Panc1 (cell line): ENCODE measurements around the gene ADSS1. TPM values are rescaled to one million over a fixed set of nuclear protein-coding genes. Genes with fewer than 3 reads are reported as not detected.
"Not testable (repeated sequence)": the region's sequence is repeated elsewhere in the genome, so short reads cannot be mapped to it uniquely, and the experiment has no call there.

Experiments used
- ATAC-seq: fragments of 200-7000 bp; cut with Tn5 transposase; 2 replicates; pipeline ENCODE4 v1.9.1; 2020; ENCODE audit warnings: mild to moderate bottlenecking, moderate library complexity
- BruUV-seq: library from RNA; stranded (reverse); fragments of 400-500 nt; replicated peaks from 2 replicates; lab custom pipeline; 2021; lab: Mats Ljungman, UMichigan
- CTCF ChIA-PET: fragments of 300-600 bp; sonication (Branson Sonifier 250); formaldehyde crosslinking; loops from one replicate; lab custom pipeline; 2022; ENCODE audit warnings: antibody characterized with exemption; lab: Charles Lee
- POLR2A ChIA-PET: fragments of 300-600 bp; sonication (Branson Sonifier 250); formaldehyde crosslinking; loops from one replicate; lab custom pipeline; 2022; ENCODE audit warnings: antibody characterized with exemption; lab: Charles Lee
- DNase-seq: peaks from one replicate; pipeline ENCODE4 v3.0.0-alpha.2; 2010; ENCODE audit warnings: low read depth, low spot score
- H3K27ac ChIP-seq: 2 replicates; pipeline ENCODE4 v1.5.1; 2011; ENCODE audit warnings: mild to moderate bottlenecking, low read length, inconsistent platforms
- H3K27me3 ChIP-seq: fragments of 200-500 bp; sonication (Bioruptor generic); 2 replicates; pipeline ENCODE4 v1.6.0; 2014; ENCODE audit warnings: low read length, inconsistent platforms; ENCODE audit not compliant: control insufficient read depth, insufficient read depth
- H3K36me3 ChIP-seq: fragments of 200-500 bp; sonication (Bioruptor generic); 2 replicates; pipeline ENCODE4 v1.5.1; 2014; ENCODE audit warnings: inconsistent platforms, mild to moderate bottlenecking, low read length, moderate library complexity; ENCODE audit not compliant: control insufficient read depth, insufficient read depth
- H3K4me1 ChIP-seq: 2 replicates; pipeline ENCODE4 v1.5.1; 2011; ENCODE audit warnings: inconsistent platforms, mild to moderate bottlenecking, low read length, moderate library complexity; ENCODE audit not compliant: control insufficient read depth, insufficient read depth
- H3K4me3 ChIP-seq, 2 experiments: 2 replicates each; pipeline ENCODE4 v1.5.1; 2011 to 2012; ENCODE audit warnings: low read depth in 2 of 2, low read length in 2 of 2, mild to moderate bottlenecking in 2 of 2, inconsistent platforms in 1 of 2, moderate library complexity in 1 of 2
- H3K9me3 ChIP-seq: fragments of 200-500 bp; sonication (Bioruptor generic); 2 replicates; pipeline ENCODE4 v1.5.1; 2014; ENCODE audit warnings: low read depth, mild to moderate bottlenecking, inconsistent platforms, low read length, moderate library complexity; ENCODE audit not compliant: control insufficient read depth, insufficient read depth
- POLR2AphosphoS5 ChIP-seq: IDR thresholded peaks from 2 replicates; pipeline ENCODE4 v1.6.1; 2012; ENCODE audit warnings: mild to moderate bottlenecking, low read depth, low read length, moderate library complexity
- SIN3A ChIP-seq: IDR thresholded peaks from 2 replicates; pipeline ENCODE4 v1.6.1; 2012; ENCODE audit warnings: low read depth, mild to moderate bottlenecking, low read length, moderate library complexity, borderline replicate concordance; ENCODE audit not compliant: insufficient read depth
- TCF7L2 ChIP-seq: IDR thresholded peaks from 2 replicates; pipeline ENCODE4 v1.6.1; 2011; ENCODE audit warnings: mild to moderate bottlenecking, low read depth, low read length, inconsistent platforms
- in situ Hi-C: cut with HindIII; loops from 2 replicates; pipeline ENCODE4 v1.10.0; 2016; ENCODE audit warnings: low sequenced_read_pairs, low pct_unique_long_range_greater_than_20kb
- intact Hi-C: fragments of 100-400 bp; cut with micrococcal nuclease; formaldehyde crosslinking; loops from one replicate; pipeline ENCODE4 v1.10.0; 2022; ENCODE audit not compliant: unreplicated experiment
- total RNA-seq: library from RNA; stranded (reverse); gene quantifications from one replicate; pipeline ENCODE4 v1.2.1, GENCODE V29; 2021; ENCODE audit not compliant: unreplicated experiment
- TF ChIP-seq, protein P1 (sequence below), 2 experiments: IDR thresholded peaks; 2 replicates each; pipeline ENCODE4 v1.6.1; 2011 to 2012; ENCODE audit warnings: low read depth in 2 of 2, control low read depth in 1 of 2, low read length in 1 of 2, mild to moderate bottlenecking in 1 of 2, moderate library complexity in 1 of 2; ENCODE audit not compliant: insufficient read depth in 1 of 2
- TF ChIP-seq, protein P2 (sequence below): fragments of 450-650 bp; IDR thresholded peaks from 2 replicates; pipeline ENCODE4 v1.5.1; 2017; ENCODE audit warnings: mild to moderate bottlenecking

ADSS1 gene
- total RNA-seq, 1 experiment from 2014 or later: 9.4 TPM

DNA sequence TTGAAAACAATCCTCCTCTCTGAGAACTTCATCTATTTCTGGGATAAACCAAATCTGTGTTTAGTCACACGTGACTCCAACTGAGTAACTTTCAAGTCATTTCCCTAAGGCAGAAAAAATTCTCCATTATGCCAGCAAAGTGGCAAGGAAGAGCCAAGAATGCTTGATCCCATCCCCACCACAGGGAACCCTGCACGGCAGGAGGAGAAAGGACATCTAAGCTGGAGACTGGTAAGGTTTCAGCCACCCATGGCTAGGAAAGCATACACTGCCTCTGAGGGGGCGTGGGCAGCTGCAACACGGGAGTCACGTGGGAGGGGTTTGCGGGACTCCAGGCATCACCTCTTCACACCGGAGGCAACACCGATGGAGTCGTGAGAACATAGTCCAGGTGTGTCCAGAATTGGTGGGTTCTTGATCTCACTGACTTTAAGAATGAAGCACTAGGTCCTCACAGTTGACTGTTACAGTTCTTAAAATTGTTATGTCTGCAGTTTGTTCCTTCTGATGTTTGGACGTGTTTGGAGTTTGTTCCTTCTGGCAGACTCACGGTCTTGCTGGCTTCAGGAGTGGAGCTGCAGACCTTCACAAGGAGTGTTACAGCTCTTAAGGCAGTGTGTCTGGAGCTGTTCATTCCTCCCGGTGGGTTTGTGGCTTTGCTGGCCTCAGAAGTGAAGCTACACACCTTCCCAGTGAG, 26.2 kb downstream of the ADSS1 start:
- DNase-seq (no peak), ATAC-seq (no peak)
- peaks cover 3% of the 10 kb centered on the region; the same call in 1 of the 2 replicates for H3K36me3 ChIP-seq
- H3K4me1 ChIP-seq: peaks cover 17% of the 10 kb centered on the region
- no peaks in the 10 kb centered on the region for H3K9me3 ChIP-seq
- in situ Hi-C loops (no loop called here), intact Hi-C loops (no loop called here)
- TF ChIP-seq SIN3A: no peak
- TF ChIP-seq, protein P1, sequence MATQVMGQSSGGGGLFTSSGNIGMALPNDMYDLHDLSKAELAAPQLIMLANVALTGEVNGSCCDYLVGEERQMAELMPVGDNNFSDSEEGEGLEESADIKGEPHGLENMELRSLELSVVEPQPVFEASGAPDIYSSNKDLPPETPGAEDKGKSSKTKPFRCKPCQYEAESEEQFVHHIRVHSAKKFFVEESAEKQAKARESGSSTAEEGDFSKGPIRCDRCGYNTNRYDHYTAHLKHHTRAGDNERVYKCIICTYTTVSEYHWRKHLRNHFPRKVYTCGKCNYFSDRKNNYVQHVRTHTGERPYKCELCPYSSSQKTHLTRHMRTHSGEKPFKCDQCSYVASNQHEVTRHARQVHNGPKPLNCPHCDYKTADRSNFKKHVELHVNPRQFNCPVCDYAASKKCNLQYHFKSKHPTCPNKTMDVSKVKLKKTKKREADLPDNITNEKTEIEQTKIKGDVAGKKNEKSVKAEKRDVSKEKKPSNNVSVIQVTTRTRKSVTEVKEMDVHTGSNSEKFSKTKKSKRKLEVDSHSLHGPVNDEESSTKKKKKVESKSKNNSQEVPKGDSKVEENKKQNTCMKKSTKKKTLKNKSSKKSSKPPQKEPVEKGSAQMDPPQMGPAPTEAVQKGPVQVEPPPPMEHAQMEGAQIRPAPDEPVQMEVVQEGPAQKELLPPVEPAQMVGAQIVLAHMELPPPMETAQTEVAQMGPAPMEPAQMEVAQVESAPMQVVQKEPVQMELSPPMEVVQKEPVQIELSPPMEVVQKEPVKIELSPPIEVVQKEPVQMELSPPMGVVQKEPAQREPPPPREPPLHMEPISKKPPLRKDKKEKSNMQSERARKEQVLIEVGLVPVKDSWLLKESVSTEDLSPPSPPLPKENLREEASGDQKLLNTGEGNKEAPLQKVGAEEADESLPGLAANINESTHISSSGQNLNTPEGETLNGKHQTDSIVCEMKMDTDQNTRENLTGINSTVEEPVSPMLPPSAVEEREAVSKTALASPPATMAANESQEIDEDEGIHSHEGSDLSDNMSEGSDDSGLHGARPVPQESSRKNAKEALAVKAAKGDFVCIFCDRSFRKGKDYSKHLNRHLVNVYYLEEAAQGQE (IDR thresholded peaks at IDR 0.05; ENCODE audit: insufficient read depth in 1 of 2, low read depth in 2 of 2, low read length in 1 of 2): no peak
- no peak for TF ChIP-seq TCF7L2
- TF ChIP-seq, protein P2, sequence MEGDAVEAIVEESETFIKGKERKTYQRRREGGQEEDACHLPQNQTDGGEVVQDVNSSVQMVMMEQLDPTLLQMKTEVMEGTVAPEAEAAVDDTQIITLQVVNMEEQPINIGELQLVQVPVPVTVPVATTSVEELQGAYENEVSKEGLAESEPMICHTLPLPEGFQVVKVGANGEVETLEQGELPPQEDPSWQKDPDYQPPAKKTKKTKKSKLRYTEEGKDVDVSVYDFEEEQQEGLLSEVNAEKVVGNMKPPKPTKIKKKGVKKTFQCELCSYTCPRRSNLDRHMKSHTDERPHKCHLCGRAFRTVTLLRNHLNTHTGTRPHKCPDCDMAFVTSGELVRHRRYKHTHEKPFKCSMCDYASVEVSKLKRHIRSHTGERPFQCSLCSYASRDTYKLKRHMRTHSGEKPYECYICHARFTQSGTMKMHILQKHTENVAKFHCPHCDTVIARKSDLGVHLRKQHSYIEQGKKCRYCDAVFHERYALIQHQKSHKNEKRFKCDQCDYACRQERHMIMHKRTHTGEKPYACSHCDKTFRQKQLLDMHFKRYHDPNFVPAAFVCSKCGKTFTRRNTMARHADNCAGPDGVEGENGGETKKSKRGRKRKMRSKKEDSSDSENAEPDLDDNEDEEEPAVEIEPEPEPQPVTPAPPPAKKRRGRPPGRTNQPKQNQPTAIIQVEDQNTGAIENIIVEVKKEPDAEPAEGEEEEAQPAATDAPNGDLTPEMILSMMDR: no peak
- no peak for TF ChIP-seq POLR2AphosphoS5
- ChIA-PET CTCF (no interaction called here), POLR2A (interaction anchor here (0.7 kb wide), 1 partner anchor 1072 kb away, joined by 3 read pairs; no protein-coding TSS in a partner anchor)
- BruUV-seq: no TSS peak
- H3K27me3 ChIP-seq: no peaks in the 10 kb centered on the region
- H3K27ac ChIP-seq: no peak overlapping the region
- no peak overlapping the region for H3K4me3 ChIP-seq

DNA sequence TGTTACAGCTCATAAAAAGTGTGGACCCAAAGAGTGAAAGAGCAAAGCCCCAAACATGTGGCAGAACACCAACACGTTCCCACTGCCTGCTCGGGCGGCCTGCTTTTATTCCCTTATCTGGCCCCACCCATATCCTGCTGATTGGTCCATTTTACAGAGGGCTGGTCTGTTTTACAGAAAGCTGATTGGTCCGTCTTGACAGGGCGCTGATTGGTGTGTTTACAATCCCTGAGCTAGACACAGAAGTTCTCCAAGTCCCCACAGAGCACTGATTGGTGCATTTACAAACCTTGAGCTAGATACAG, 26.7 kb downstream of the ADSS1 start:
- H3K36me3 ChIP-seq, intact Hi-C loops, CTCF ChIA-PET, DNase-seq, H3K27me3 ChIP-seq, H3K9me3 ChIP-seq, in situ Hi-C loops, ATAC-seq, H3K27ac ChIP-seq, H3K4me3 ChIP-seq, BruUV-seq: not testable (repeated sequence)
- H3K4me1 ChIP-seq: peaks cover 17% of the 10 kb centered on the region
- POLR2A ChIA-PET: interaction anchor here (0.7 kb wide), 1 partner anchor 1072 kb away, joined by 3 read pairs; no protein-coding TSS in a partner anchor
